ENCODE data around the gene TMEM165.
"Not testable (repeated sequence)": the region's sequence is repeated elsewhere in the genome, so short reads cannot be mapped to it uniquely, and the experiment has no call there.

Gene TMEM165
- total RNA-seq, result 20.6 to 33.8 reads per million in 2 donors

GRCh38 chr4:55395529-55396307, at the start of gene TMEM165:
TSS of gene TMEM165 (plus strand) at chr4:55395957. CDS start at chr4:55396190, 233 bp downstream.
- peak; percentile 78 to 96 (median 86) for DNase-seq

GRCh38 chr4:55345980-55346850, 49.5 kb upstream of the TMEM165 start, which contains the start of gene SRD5A3:
TSS of gene SRD5A3 (plus strand) at chr4:55346242. CDS start at chr4:55346337, 95 bp downstream.
- DNase-seq, result peak; percentile 60 to 80 (median 68)

- no peak for DNase-seq
These were observed 48.9 kb upstream of the TMEM165 start for GRCh38 chr4:55346851-55347255.

GRCh38 chr4:55347610-55348228, 48.0 kb upstream of the TMEM165 start:
- peak in 1 of 5 experiments; percentile 26 for DNase-seq

GRCh38 chr4:55348466-55348865, 47.3 kb upstream of the TMEM165 start:
- DNase-seq, result no peak

- DNase-seq, result not testable (repeated sequence)
These were observed 44.9 kb upstream of the TMEM165 start for GRCh38 chr4:55350870-55351269.

- DNase-seq, result no peak
These were observed 43.9 kb upstream of the TMEM165 start for GRCh38 chr4:55351824-55352223.

GRCh38 chr4:55352726-55353125, 43.0 kb upstream of the TMEM165 start:
- no peak for DNase-seq

GRCh38 chr4:55353228-55353747, 42.5 kb upstream of the TMEM165 start:
- not testable (repeated sequence) for DNase-seq

- DNase-seq, result no peak
These were observed 41.1 kb upstream of the TMEM165 start for GRCh38 chr4:55354648-55355047.

- DNase-seq, result no peak
These were observed 40.2 kb upstream of the TMEM165 start for GRCh38 chr4:55355555-55355954.

- no peak for DNase-seq
These were observed 38.7 kb upstream of the TMEM165 start for GRCh38 chr4:55356991-55357461.

- DNase-seq, result no peak
These were observed 37.5 kb upstream of the TMEM165 start for GRCh38 chr4:55358246-55358645.

GRCh38 chr4:55358668-55359067, 37.1 kb upstream of the TMEM165 start:
- DNase-seq, result peak in 1 of 5 experiments; percentile 32

GRCh38 chr4:55359397-55359916, 36.3 kb upstream of the TMEM165 start:
- no peak for DNase-seq

GRCh38 chr4:55362938-55363337, 32.8 kb upstream of the TMEM165 start:
- not testable (repeated sequence) for DNase-seq

- DNase-seq, result no peak
These were observed 31.9 kb upstream of the TMEM165 start for GRCh38 chr4:55363691-55364351.

- no peak for DNase-seq
These were observed 30.9 kb upstream of the TMEM165 start for GRCh38 chr4:55364691-55365344.

- DNase-seq, result no peak
These were observed 30.4 kb upstream of the TMEM165 start for GRCh38 chr4:55365345-55365728.

- DNase-seq, result no peak
These were observed 29.1 kb upstream of the TMEM165 start for GRCh38 chr4:55366621-55367020.

GRCh38 chr4:55367084-55367722, 28.6 kb upstream of the TMEM165 start:
- DNase-seq, result no peak
